COLO668 (cell line): Measurements from ENCODE around the gene INO80E.

Source experiments
- DNase-seq: peaks from one replicate; lab custom pipeline; 2025; ENCODE audit not compliant: unreplicated experiment; lab: John Stamatoyannopoulos, UW

The INO80E gene

DNA sequence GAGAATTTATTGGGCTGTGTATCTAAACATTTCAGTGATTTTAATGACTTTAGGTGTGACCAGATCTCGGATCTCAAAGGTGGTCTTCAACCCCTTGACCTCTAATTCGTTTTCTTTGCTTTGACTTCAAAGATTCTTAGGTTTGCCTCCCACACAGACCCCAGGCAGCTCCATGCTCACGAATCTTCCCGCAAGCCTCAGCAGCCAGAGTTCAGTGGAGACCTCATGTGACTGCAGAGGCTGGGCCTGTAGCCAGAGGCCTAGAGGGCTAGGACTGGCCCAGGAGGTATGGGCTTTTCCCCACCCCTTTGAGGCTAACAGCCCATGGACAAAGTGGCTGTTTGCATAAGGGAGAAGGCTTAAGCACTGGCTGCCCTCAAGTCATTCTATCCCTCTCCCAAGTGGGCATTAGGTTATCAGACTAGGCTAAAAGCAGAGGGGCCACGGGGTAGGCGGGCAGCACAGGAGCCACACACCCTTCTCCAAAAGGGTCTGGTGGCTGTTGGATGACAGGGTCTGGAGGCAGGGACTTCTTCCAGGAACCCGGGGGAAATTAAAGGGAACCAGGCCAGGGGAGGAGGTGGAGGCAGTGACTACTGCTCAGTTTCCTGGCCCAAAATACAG is 3.6 kb upstream of the INO80E start:
- DNase-seq: no peak

DNA sequence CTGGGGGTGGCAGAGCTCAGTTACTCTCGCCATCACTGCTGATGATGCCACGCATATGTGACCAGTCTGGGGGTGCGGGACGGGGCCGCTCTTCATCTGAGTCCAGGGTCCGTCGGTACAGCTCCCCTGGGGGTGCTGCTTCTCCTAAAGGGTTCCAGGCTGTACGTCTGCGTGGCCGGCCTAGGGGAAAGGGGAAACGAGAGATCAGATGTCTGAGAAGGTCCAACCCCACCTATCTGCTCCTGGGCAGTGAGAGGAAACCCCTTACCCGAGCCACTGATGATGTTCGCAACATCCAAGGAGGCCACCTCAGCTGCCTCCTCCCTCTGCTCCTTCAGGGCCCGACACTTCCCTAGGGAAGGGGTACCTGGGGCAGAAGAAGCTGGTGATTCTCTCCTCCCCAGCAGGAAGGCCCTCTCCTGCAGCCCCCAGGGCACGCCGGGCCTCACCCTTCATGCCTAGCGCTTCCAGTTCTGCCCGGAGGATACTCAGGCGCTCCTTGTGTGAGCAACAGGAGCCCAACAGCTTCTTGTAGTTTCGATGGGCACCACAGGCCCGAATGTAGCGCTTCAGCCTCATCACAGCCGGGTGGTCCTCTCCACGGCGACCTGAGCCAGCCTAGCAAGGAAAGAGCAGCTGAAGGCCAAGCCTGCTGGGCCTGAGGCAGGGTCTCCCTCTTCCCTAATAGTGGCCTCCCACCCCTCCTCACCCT is 2.7 kb upstream of the INO80E start:
- no peak for DNase-seq

DNA sequence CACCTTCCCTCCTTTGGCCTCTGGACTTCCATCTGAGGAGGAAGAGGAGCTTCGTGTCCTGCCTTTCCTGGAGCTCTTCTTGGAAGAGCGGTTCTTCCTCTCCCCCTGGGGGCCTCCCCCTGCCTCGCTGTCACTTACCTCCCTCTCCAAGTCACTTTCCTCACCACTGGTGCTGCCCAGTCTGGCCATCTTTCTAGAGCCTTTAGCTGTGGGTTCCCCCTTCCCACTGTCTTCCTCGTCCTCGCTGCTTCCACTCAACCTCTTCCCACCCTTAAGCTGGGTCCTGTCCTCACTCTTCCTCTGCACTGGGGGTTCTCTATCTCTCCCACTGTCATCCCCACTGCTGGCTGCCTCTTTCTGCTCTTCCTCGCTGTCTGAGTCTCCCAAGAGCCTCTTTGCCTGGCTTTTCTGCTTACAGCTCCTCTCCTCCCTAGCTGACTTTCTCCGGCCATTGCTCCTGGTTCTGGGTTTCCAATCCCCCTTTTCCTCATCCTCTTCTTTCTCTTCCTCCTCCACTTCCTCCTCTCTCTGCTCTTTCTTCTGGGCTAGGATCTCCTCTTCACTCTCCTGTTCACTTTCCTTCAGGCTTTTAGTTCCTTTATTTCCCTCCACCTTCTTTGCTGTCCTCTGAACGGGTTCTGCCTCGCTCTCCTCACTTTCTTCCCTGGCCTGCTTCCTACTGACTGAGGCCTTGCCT is 2.0 kb upstream of the INO80E start:
- no peak for DNase-seq

- no peak for DNase-seq
These were observed 1.3 kb upstream of the INO80E start for GRCh38 chr16:29994600-29995323.

DNA sequence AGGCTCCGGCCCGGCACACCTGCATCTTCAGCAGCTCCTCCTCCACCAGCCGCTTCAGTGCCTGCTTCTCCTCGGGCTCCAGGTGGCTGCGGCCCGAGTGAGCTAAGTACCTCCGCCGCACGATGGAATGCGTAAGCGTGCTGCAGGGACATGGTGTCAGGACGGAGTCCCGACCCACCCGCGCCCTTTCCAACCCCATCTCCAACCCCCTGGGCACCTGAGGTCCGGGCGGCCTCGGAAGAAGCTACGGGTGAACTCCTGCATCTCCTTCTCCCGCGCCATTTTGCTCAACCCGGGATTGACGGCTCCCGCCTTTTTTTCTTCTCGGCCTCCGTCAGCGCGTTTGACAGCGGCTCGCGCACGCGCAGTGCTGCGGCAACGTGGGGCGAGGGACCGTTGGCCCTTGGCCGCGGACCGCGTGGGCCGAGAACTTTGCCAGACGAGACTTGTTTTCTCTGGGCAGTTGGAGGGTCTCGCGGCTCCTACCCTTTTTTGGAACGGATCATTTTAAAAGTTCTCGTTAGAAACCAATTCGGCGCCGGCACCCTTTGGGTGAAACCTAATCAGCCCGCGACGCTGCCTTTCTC is 624 bp upstream of the INO80E start, which contains the start of gene HIRIP3:
TSS of gene HIRIP3 (minus strand) at position 294 of the 587 bp plus-strand sequence. CDS start at position 282, 12 bp downstream.
- peak; percentile 92 for DNase-seq

GRCh38 chr16:29996766-29997250 is 767 bp downstream of the INO80E start:
- no peak for DNase-seq

GRCh38 chr16:29999605-30000004 is 3.6 kb downstream of the INO80E start:
- DNase-seq: no peak

DNA sequence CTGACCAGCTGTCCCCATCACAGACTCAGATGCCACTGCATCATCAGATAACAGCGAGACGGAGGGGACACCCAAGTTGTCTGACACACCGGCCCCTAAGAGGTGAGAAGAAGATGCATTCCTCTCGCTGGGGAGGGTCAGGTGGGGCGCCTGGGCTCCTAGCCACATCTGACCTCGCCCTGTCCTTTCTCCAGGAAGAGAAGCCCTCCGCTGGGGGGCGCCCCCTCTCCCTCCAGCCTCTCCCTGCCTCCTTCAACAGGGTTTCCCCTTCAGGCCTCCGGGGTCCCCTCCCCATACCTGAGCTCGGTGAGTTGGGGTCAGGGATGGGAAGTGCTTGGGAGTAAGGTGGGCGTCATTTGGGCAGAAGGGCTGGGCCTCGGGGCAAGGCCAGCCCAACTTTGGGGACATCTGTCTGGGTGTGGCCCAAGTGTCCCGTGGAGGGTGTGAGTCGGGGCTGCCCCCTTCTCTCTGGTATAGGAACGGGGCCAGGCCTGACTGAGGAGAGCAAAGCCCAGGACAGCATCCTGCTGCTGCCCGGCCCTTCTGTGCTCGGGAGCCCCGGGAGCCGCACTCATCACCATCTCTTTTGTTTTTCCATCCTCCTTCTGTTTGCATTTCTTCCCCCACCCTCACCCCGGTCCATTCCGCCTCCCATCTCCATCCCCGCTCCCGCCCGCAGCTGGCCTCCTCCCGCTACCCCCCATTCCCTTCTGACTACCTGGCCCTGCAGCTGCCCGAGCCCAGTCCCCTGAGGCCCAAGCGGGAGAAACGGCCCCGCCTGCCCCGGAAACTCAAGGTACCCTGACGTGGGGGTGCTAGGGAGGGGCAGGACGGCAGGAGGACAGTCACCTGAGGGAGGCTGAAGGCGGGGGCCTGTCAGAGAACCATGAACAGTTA is 4.9 kb downstream of the INO80E start:
- peak; percentile 21 for DNase-seq

GRCh38 chr16:30002614-30003346 is 6.7 kb downstream of the INO80E start:
- no peak for DNase-seq

DNA sequence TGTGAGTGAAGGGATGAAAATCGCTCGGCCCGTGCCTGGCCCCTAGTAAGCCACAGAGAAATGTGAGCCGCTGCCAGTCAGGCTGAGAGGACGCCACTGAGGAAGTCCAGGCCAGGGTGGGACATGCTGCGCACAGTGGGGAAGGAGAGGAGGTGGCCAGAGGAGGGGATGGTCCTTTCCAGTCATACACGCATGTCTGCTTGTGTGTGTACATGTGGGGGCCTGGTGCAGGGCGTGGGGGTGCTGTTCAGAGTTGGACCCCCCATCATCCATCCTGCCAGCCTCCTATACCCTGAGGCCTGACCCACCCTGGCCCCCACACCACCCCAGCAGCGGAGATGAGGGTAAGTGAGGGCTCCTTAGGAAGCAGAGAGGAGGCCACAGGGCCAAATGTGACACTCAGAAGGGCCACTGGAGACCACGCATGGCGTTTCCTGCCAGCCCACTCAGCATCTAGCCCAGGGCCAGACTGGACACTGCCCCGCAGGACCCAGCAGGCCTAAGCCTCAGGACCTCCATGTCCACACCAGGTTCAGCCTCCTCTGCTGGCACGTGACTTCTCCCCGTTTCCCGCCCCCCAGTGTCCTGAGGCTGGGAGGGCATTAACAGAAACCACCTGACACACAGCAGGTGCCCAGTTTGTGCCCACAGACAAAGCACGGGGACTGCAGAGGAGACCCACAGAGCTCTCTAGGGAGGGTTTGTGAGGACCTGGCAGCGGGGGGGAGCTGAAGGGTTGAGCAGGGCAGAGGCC is 7.8 kb downstream of the INO80E start:
- no peak for DNase-seq

- peak; percentile 86 for DNase-seq
These were observed 8.4 kb downstream of the INO80E start for GRCh38 chr16:30004424-30004776.

GRCh38 chr16:30004811-30005242 is 8.8 kb downstream of the INO80E start:
- DNase-seq: peak; percentile 85

DNA sequence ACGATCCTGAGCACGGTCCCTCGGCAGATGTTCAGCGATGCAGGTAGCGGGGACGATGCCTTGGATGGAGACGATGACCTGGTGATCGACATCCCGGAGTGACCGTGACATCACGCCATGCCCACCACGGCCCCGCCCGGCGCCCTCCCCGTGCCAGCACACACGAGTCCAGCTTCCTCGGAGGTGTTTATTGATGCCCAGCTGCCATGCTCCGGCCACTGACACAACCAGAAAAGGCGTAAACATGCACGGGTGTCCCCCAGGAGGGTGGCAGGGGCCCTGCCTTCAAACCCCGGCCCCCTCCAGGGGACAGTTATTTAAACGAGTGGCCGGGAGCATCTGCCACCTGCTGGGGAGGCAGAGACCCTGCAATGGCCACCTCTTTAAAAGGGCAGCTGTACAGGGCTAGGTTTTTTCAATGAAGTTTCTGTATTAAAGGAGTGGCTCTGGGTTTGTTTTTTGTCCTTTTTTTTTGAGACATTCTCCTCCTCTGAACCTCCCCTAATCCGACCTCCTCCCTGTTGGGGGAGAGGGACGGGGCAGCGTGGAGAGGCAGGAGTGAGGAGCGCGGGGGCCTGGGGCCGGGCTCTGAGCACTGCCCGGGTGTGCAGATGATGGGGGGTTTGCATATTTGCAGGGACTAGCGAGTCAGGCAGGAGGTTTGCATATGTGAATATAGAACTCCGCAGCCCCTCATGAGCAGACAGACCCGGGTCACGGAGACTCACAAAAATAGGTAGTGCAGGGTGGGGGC is 9.5 kb downstream of the INO80E start:
- DNase-seq: peak; percentile 74

- DNase-seq: peak; percentile 14
These were observed 10.0 kb downstream of the INO80E start for GRCh38 chr16:30006095-30006473.

DNA sequence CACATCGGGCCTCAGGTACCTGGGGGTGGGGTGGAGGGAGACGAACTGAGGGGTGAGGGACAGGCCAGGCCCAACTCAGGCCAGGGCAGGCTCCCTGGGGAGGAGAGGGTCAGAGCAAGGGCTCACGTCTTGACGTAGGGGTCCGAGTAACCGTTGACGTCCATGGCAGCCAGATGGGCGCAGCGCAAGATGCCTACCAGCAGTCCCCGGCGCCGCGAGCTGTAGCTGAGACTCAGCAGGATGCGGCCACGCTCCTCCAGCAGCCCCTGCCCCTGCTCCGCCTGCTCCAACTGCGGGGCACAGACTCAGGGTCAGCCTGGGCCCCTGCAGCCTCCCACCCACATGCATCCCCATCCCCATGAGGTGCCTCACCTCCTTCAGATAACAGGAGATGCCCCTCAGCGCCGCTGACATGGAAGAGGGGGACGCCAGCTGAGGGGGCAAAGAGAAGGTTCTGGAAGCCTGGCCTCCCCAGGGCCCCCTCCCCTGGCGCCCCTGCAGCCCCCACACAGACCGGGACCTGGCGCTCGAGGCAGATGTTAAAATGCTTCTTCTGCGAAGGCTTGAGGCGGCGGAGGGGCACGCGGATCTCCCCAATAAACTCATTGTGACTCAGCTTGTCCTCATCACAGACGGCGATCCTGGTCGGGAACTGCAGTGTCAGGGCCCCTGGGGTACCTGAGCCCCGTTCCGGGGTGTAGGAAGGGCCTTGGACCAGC is 10.8 kb downstream of the INO80E start:
- no peak for DNase-seq

DNA sequence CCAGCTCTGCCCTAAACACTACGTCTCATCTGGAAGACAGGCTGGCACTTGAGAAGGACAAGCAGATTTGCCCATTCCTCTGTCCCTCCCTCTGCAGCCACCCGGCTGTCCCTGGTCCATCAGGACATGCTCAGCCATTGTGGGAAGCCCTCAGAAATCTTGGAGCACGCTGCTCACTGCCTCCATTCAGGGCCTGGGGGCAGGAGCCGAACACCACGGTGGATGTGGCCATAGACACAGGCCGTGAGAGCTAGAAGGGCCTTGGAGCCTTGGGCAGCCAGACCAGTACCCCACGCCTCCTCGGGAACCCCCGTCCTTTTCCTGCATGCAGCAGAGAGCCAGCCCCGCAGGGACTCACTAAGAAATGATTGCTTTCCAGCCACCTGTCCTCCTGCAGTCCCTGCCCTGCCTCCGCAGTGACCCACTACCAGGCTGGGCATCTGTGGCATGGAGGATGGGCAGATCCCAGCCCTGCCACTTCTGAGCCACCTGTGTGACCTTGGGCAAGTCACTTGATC is 11.4 kb downstream of the INO80E start:
- no peak for DNase-seq
